ENCODE measurements around the gene GAD2.

DNA sequence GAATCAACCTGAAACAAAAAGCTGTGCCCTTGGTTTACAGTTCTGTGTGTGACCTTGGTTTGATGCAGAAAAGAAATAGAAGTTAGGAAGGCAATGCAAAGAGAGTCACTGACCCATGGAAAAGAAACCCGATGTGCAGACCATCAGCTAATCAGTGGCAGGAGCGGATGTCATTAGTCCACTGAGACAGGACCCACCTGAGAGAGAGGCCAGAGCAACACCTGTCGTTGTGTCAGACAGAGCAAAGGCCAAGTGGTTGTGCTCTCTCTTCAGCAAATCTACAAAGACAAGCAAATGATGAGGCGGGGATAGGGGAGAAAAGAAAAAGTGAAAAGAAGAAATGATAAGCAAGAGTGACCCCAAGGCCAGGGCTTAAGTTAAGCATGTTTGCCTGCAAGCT is 8.7 kb downstream of the GAD2 start:
- TF ChIP-seq, protein P1, sequence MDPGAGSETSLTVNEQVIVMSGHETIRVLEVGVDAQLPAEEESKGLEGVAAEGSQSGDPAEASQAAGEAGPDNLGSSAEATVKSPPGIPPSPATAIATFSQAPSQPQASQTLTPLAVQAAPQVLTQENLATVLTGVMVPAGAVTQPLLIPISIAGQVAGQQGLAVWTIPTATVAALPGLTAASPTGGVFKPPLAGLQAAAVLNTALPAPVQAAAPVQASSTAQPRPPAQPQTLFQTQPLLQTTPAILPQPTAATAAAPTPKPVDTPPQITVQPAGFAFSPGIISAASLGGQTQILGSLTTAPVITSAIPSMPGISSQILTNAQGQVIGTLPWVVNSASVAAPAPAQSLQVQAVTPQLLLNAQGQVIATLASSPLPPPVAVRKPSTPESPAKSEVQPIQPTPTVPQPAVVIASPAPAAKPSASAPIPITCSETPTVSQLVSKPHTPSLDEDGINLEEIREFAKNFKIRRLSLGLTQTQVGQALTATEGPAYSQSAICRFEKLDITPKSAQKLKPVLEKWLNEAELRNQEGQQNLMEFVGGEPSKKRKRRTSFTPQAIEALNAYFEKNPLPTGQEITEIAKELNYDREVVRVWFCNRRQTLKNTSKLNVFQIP (CRISPR knock-in tag; IDR thresholded peaks at IDR 0.05; ENCODE audit: borderline replicate concordance, low read depth), result no peak
- no peak for TF ChIP-seq OSR1 (CRISPR knock-in tag; IDR thresholded peaks at IDR 0.05)
- TF ChIP-seq ZFP30 (CRISPR knock-in tag; IDR thresholded peaks at IDR 0.05), result no peak
- TF ChIP-seq, protein P2, sequence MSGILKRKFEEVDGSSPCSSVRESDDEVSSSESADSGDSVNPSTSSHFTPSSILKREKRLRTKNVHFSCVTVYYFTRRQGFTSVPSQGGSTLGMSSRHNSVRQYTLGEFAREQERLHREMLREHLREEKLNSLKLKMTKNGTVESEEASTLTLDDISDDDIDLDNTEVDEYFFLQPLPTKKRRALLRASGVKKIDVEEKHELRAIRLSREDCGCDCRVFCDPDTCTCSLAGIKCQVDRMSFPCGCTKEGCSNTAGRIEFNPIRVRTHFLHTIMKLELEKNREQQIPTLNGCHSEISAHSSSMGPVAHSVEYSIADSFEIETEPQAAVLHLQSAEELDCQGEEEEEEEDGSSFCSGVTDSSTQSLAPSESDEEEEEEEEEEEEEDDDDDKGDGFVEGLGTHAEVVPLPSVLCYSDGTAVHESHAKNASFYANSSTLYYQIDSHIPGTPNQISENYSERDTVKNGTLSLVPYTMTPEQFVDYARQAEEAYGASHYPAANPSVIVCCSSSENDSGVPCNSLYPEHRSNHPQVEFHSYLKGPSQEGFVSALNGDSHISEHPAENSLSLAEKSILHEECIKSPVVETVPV (CRISPR knock-in tag; IDR thresholded peaks at IDR 0.05), result no peak
- TF ChIP-seq, protein P3, sequence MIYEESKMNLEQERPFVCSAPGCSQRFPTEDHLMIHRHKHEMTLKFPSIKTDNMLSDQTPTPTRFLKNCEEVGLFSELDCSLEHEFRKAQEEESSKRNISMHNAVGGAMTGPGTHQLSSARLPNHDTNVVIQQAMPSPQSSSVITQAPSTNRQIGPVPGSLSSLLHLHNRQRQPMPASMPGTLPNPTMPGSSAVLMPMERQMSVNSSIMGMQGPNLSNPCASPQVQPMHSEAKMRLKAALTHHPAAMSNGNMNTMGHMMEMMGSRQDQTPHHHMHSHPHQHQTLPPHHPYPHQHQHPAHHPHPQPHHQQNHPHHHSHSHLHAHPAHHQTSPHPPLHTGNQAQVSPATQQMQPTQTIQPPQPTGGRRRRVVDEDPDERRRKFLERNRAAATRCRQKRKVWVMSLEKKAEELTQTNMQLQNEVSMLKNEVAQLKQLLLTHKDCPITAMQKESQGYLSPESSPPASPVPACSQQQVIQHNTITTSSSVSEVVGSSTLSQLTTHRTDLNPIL (CRISPR knock-in tag; IDR thresholded peaks at IDR 0.05; ENCODE audit: low read depth), result no peak
- TF ChIP-seq ARNTL (CRISPR knock-in tag; IDR thresholded peaks at IDR 0.05; ENCODE audit: borderline replicate concordance, low read depth), result no peak
- TF ChIP-seq RARB (CRISPR knock-in tag; IDR thresholded peaks at IDR 0.05), result no peak
- no peak for TF ChIP-seq GLIS3 (CRISPR knock-in tag; IDR thresholded peaks at IDR 0.05)
- no peak for TF ChIP-seq ZFP3 (CRISPR knock-in tag; IDR thresholded peaks at IDR 0.05)
- TF ChIP-seq ZNF70 (CRISPR knock-in tag; IDR thresholded peaks at IDR 0.05), result no peak
- TF ChIP-seq CSDC2 (CRISPR knock-in tag; IDR thresholded peaks at IDR 0.05), result no peak
- TF ChIP-seq ISL1 (CRISPR knock-in tag; IDR thresholded peaks at IDR 0.05), result no peak

Data from SK-N-SH treated with all-trans-retinoic acid at 6 μM for 48 hours (cell line).